GM12873 (cell line): Measurements from ENCODE around the gene FGD2.

Experiments used
- TF ChIP-seq, protein P1 (sequence below): IDR thresholded peaks from 2 replicates; pipeline ENCODE4 v1.5.1; 2012; ENCODE audit warnings: low read depth, mild to moderate bottlenecking, moderate library complexity, low read length, control low read depth; ENCODE audit not compliant: insufficient read depth; ENCODE audit errors: missing control alignments

FGD2 gene

DNA sequence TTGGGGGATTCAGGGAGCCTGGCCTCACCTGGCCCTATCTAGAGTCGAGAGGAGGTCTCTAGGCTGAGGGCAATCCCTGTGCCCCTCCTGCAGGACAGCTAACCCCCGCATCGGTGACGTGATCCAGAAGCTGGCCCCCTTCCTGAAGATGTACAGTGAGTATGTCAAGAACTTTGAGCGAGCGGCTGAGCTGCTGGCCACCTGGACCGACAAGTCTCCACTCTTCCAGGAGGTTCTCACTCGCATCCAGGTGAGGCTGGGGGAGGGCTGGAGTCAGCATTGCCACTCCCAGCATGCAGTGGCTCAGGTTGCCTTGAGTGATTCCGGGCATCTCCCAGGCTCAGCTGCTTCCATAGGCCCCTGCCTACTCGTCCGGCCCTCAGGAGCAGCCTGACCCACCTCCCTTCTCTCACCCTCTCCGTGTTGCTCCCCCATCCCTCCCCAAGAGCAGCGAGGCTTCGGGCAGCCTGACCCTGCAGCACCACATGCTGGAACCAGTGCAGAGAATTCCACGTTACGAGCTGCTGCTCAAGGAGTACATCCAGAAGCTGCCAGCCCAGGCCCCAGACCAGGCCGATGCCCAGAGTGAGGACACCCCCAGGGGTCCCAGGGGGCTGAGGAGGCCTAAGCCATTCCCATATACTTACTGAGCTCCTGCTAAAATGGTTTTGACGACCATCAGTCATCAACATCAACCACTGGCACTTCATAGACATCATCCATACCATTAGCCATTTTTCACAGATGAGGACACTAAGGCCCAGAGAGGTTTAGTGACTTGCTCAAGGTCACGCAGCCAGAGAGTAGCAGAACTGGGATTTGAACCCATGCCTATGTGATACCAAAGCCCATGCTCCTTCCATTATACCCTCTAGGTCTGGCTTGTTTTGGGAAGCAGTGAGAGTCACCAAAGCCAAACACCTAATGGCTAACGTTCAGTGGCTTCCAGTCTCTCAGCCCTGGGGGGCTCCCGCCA is 8.3 kb downstream of the FGD2 start:
- TF ChIP-seq, protein P1, sequence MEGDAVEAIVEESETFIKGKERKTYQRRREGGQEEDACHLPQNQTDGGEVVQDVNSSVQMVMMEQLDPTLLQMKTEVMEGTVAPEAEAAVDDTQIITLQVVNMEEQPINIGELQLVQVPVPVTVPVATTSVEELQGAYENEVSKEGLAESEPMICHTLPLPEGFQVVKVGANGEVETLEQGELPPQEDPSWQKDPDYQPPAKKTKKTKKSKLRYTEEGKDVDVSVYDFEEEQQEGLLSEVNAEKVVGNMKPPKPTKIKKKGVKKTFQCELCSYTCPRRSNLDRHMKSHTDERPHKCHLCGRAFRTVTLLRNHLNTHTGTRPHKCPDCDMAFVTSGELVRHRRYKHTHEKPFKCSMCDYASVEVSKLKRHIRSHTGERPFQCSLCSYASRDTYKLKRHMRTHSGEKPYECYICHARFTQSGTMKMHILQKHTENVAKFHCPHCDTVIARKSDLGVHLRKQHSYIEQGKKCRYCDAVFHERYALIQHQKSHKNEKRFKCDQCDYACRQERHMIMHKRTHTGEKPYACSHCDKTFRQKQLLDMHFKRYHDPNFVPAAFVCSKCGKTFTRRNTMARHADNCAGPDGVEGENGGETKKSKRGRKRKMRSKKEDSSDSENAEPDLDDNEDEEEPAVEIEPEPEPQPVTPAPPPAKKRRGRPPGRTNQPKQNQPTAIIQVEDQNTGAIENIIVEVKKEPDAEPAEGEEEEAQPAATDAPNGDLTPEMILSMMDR, result no peak

DNA sequence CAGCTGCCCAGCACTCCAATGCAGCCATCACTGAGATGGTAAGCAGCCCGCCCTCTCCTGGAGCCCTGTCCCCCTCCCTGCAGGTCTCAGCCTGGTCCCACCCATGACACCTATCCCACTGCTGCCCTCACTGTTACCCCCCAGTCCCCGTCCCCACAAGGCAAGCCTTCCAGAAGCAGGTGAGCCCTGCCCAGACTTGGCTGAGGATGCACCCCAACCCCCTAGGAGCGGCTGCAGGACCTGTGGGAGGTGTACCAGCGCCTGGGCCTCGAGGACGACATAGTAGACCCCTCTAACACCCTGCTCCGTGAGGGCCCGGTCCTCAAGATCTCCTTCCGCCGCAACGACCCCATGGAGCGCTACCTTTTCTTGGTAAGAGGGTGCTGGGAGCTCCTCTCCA is 9.2 kb downstream of the FGD2 start:
- TF ChIP-seq, protein P1, result no peak

DNA sequence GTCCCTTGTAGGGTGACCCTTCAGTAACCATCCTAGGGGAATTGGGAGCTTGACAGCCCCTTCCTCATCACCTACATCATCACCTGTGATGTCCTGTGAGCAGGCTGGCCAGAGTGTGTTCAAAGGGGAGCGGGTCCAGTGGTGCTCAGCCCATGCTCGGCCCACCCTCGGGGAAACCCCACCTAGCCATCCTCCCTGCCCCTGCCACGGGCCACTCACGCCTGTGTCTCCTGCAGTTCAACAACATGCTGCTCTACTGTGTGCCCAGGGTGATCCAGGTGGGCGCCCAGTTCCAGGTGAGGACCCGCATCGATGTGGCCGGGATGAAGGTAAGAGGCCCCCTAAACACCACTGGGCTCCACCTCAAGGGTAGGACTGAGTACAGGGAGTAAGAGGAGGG is 10.1 kb downstream of the FGD2 start:
- TF ChIP-seq, protein P1, result no peak

DNA sequence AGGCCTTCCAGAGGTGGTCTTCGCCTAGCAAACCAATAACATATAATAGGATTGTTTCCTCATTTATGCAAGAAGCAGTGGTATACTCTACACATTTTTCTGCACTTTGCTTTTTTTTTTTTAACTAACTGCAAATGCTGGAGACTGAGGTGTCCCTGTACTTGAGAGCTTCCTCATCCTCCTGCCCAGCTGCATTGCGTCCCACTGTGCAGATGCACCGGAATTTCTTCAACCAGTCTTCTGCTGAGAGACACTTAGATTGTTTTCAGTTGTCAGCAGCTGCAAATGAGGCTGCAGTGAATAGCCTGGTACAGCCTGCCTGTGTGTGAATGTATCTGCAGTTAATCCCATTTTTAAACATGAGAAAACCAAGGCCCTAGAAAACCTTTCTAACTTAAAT is 11.5 kb downstream of the FGD2 start:
- TF ChIP-seq, protein P1, result no peak

DNA sequence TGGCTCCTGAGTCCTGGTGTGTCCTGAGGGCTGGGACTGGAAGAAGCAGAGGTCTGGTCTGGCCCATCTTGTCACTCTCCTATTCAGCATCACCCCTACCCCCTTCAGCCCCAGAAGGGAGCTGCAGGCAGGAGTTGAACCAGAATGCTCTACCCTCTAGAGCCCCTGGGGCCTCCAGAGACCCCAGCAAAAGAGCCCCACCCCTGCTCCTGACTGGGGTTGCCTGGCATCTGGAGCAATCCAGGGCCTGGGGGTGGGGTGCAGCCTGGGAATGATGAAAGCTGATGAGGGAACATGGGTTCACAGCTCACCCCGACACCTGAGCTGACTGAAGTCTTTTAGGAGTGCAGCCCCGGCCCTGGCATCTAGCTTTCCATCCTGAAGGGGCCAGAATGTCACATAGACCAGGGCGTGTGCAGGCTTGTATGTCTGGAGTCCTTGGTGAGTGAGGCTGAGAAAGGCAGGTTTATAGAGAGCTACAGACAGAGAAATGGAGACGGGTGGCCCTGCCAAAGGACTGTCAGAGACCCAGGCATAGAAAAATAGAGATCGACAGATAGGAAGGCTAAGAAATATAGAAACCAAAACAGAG is 12.2 kb downstream of the FGD2 start:
- TF ChIP-seq, protein P1, result no peak

DNA sequence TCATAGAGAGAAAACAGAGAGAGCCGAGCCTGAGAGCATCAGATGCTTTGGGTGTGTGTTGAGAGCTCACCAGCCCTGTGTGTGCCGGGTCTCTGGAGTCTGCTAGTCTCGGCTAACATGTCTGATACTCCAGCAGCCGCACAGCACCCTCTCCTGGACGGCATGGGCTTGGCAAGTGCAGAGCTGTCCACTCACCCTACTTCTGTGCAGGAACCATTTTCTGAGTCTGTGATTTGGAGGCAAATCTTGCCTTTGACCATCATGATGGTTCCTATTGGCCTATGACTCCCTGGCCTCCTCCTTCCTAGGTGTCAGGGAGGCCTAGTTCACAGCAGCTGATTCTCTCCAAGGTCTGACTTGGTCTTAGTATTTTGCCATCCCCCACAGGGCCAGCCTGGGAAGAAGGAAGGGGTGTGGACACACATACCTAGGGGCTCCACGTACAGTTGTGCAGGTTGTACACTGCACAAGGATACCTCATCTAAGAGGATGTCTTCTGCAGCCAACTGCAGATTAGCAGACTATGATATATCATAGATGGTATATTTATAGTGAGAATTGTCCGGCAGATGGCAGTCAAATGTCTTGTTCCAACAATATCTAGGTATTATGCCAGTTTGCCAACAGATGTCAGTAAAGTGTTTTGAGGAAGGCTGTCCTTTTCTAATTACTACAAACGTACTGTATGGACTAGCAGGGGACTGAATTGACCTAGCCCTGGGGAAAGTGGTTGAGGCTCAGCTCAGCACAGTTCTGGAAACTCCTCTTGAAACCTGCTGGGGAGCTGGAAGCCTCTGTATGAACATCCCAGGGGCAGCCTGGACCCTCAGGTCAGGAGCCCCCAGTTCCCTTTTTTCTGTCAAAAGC is 13.0 kb downstream of the FGD2 start:
- TF ChIP-seq, protein P1, result peak; percentile 98

DNA sequence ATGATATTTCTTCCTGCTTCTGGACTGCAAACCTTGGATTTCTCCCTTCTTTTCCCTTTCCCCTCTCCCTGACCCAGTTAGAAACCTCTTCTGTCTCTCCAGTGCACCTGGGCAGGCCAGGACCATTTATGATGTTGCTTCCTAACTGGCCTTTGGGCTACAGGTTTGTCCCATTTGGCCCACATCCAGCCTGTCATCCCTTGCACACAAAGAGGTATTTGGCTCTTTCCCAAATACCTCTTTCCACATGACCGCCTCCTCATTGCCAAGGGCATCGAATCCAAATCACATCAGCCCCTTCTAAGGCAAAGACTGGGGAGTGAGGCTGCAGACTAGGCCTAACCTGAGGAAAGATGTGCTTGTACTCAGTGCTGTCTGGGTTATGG is 13.6 kb downstream of the FGD2 start:
- TF ChIP-seq, protein P1, result no peak
